Neural progenitor cell (in vitro differentiated cells): ENCODE data around the gene PTPRK. TPM values are rescaled to one million over a fixed set of nuclear protein-coding genes. Genes with fewer than 3 reads are reported as not detected.

ENCODE experiments used
- DNase-seq: peaks from one replicate; pipeline ENCODE4 v3.0.0-alpha.2; 2016; ENCODE audit warnings: low spot score
- H2AFZ ChIP-seq: fragments of 200-600 bp; sonication (generic); replicated peaks from 2 replicates; pipeline ENCODE4 v1.6.1; 2016; ENCODE audit warnings: antibody characterized with exemption
- H3F3A ChIP-seq: fragments of 200-600 bp; sonication (generic); 2 replicates; pipeline ENCODE4 v1.6.1; 2016; ENCODE audit warnings: antibody characterized with exemption, low read depth
- H3K27ac ChIP-seq: fragments of 200-600 bp; sonication (generic); 2 replicates; pipeline ENCODE4 v1.5.1; 2016; ENCODE audit warnings: mild to moderate bottlenecking
- H3K27me3 ChIP-seq: fragments of 200-600 bp; sonication (generic); 2 replicates; pipeline ENCODE4 v1.6.1; 2016; ENCODE audit warnings: mild to moderate bottlenecking, moderate library complexity
- H3K36me3 ChIP-seq: fragments of 200-600 bp; sonication (generic); 2 replicates; pipeline ENCODE4 v1.5.1; 2016
- H3K4me1 ChIP-seq: fragments of 200-600 bp; sonication (generic); 2 replicates; pipeline ENCODE4 v1.6.1; 2016; ENCODE audit warnings: mixed run types
- H3K4me2 ChIP-seq: fragments of 200-600 bp; sonication (generic); 2 replicates; pipeline ENCODE4 v1.6.1; 2016
- H3K4me3 ChIP-seq: fragments of 200-600 bp; sonication (generic); 2 replicates; pipeline ENCODE4 v1.5.1; 2016
- H3K79me2 ChIP-seq: fragments of 200-600 bp; sonication (generic); 2 replicates; pipeline ENCODE4 v1.6.1; 2016; ENCODE audit warnings: low read depth
- H3K9ac ChIP-seq: fragments of 200-600 bp; sonication (generic); 2 replicates; pipeline ENCODE4 v1.6.1; 2016
- H3K9me3 ChIP-seq: fragments of 200-600 bp; sonication (generic); 2 replicates; pipeline ENCODE4 v1.5.1; 2016; ENCODE audit warnings: low read depth
- H4K20me1 ChIP-seq: fragments of 200-600 bp; sonication (generic); 2 replicates; pipeline ENCODE4 v1.6.1; 2016; ENCODE audit warnings: low read depth
- H3K27ac Mint-ChIP-seq: 3 replicates; pipeline ENCODE4 v1.8.0; 2021; ENCODE audit warnings: mixed read lengths
- H3K27me3 Mint-ChIP-seq: 2 replicates; pipeline ENCODE4 v1.8.0; 2022; ENCODE audit warnings: low read depth, mild to moderate bottlenecking, inconsistent platforms, moderate library complexity, mixed read lengths; ENCODE audit not compliant: insufficient read depth
- H3K36me3 Mint-ChIP-seq: 3 replicates; pipeline ENCODE4 v1.8.0; 2021; ENCODE audit warnings: mixed read lengths
- H3K4me1 Mint-ChIP-seq: 3 replicates; pipeline ENCODE4 v1.8.0; 2021; ENCODE audit warnings: mixed read lengths
- H3K4me3 Mint-ChIP-seq: 3 replicates; pipeline ENCODE4 v1.8.0; 2021; ENCODE audit warnings: mild to moderate bottlenecking, moderate library complexity, mixed read lengths
- H3K9me3 Mint-ChIP-seq: 3 replicates; pipeline ENCODE4 v1.8.0; 2020; ENCODE audit warnings: mixed read lengths
- EZH2 ChIP-seq: fragments of 200-600 bp; sonication (generic); IDR thresholded peaks from 2 replicates; pipeline ENCODE4 v1.6.1; 2017; ENCODE audit warnings: antibody characterized with exemption, mild to moderate bottlenecking, moderate library complexity
- EZH2phosphoT487 ChIP-seq: fragments of 200-600 bp; sonication (generic); IDR thresholded peaks from 2 replicates; pipeline ENCODE4 v1.6.1; 2017; ENCODE audit warnings: antibody characterized with exemption
- total RNA-seq: library from RNA; depleted of rRNA; stranded (reverse); fragments of >200 nt; gene quantifications from 2 replicates; pipeline ENCODE4 v1.2.3, GENCODE V29; 2015; ENCODE audit warnings: low replicate concordance
- TF ChIP-seq, protein P1 (sequence below): fragments of 200-600 bp; sonication (generic); IDR thresholded peaks from 2 replicates; pipeline ENCODE4 v1.5.1; 2017; ENCODE audit warnings: antibody characterized with exemption, mild to moderate bottlenecking

PTPRK gene
- total RNA-seq, 1 donor from 2014 or later = 35.0 TPM

DNA sequence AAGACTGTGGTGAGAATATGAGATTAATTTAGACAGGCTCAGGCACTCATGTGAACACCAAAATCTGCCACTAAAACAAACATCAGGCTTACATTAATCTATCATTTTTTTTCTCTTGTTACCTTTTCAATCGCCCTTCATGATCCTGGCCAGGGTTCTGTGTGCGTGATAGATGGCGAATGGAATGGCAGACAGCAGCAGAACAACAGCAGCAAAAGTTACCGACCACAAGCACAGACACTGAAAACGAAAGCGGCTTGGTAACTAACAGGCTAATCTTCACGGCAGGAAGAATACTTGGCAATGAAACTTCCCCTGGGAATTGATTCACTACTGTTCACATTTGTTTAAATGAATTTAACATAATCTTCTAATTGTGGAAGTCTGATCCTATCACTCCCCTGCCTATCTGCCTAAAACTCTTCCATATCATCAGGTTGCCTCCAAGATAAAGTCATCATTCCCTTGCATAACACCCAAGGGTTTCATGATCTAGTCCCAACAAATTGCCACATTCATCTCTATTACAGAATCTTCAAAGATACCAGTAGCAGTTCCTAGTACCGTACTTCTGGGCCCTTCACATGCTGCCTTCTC is 28.7 kb downstream of the PTPRK start:
- H3K4me3 ChIP-seq = peak overlapping the region; percentile 22
- H3K4me2 ChIP-seq = peak overlapping the region; percentile 70

DNA sequence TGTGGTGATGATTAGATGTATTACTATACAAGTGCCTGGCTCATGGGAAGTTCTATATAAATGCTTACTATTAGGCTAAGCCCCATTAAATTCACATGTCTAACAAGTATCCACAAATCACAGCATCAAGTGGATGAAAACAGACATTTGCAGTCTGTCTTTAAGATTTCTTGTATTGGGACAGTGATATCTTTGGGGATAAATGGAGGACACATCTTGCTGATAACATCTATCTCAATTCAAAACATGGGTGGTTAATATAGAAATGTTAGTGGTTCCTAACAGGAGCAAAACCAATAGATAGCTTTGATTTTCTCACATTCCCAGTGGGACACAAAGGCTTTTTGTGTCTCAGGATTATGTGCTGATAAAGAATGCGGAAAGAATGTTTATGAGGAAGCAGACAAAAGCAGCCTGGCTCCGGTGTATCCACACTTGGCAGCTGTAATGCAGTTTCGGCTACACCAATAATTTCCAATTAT is 29.3 kb downstream of the PTPRK start:
- Mint-ChIP-seq H3K4me3 (no peak overlapping the region), H3K27ac (no peak overlapping the region), H3K27me3 (no peaks in the 10 kb centered on the region), H3K9me3 (no peaks in the 10 kb centered on the region), H3K36me3 (peaks cover 4% of the 10 kb centered on the region), H3K4me1 (peaks cover 44% of the 10 kb centered on the region)
- no peak overlapping the region for H2AFZ ChIP-seq
- H3F3A ChIP-seq = peaks cover 14% of the 10 kb centered on the region
- peaks cover 14% of the 10 kb centered on the region for H4K20me1 ChIP-seq
- H3K4me2 ChIP-seq = peak overlapping the region; percentile 70
- peak; percentile 79 for DNase-seq
- no peaks in the 10 kb centered on the region for H3K9me3 ChIP-seq
- TF ChIP-seq, protein P1, sequence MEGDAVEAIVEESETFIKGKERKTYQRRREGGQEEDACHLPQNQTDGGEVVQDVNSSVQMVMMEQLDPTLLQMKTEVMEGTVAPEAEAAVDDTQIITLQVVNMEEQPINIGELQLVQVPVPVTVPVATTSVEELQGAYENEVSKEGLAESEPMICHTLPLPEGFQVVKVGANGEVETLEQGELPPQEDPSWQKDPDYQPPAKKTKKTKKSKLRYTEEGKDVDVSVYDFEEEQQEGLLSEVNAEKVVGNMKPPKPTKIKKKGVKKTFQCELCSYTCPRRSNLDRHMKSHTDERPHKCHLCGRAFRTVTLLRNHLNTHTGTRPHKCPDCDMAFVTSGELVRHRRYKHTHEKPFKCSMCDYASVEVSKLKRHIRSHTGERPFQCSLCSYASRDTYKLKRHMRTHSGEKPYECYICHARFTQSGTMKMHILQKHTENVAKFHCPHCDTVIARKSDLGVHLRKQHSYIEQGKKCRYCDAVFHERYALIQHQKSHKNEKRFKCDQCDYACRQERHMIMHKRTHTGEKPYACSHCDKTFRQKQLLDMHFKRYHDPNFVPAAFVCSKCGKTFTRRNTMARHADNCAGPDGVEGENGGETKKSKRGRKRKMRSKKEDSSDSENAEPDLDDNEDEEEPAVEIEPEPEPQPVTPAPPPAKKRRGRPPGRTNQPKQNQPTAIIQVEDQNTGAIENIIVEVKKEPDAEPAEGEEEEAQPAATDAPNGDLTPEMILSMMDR = no peak
- TF ChIP-seq EZH2phosphoT487 (no peak), EZH2 (no peak)
- peaks cover 54% of the 10 kb centered on the region for H3K4me1 ChIP-seq
- peaks cover 57% of the 10 kb centered on the region for H3K79me2 ChIP-seq
- H3K27me3 ChIP-seq = no peaks in the 10 kb centered on the region
- no peaks in the 10 kb centered on the region for H3K36me3 ChIP-seq
- peak overlapping the region; percentile 22 for H3K4me3 ChIP-seq
- H3K27ac ChIP-seq = peak overlapping the region; percentile 71
- H3K9ac ChIP-seq = no peak overlapping the region

More for the DNA sequence above, 28.7 kb downstream of the PTPRK start:
- peak; percentile 26 for DNase-seq
- Mint-ChIP-seq H3K27ac (peak overlapping the region; percentile 87), H3K4me3 (no peak overlapping the region), H3K36me3 (peaks cover 4% of the 10 kb centered on the region), H3K27me3 (no peaks in the 10 kb centered on the region), H3K4me1 (peaks cover 44% of the 10 kb centered on the region), H3K9me3 (no peaks in the 10 kb centered on the region)
- Histone ChIP-seq H3K9me3 (no peaks in the 10 kb centered on the region), H4K20me1 (peaks cover 14% of the 10 kb centered on the region), H3K27me3 (no peaks in the 10 kb centered on the region), H2AFZ (no peak overlapping the region), H3K9ac (no peak overlapping the region), H3K36me3 (no peaks in the 10 kb centered on the region), H3F3A (peaks cover 14% of the 10 kb centered on the region), H3K4me1 (peaks cover 54% of the 10 kb centered on the region), H3K79me2 (peaks cover 63% of the 10 kb centered on the region), H3K27ac (peak overlapping the region; percentile 71)
- TF ChIP-seq EZH2 (no peak), EZH2phosphoT487 (no peak)
- TF ChIP-seq, protein P1 = no peak

DNA sequence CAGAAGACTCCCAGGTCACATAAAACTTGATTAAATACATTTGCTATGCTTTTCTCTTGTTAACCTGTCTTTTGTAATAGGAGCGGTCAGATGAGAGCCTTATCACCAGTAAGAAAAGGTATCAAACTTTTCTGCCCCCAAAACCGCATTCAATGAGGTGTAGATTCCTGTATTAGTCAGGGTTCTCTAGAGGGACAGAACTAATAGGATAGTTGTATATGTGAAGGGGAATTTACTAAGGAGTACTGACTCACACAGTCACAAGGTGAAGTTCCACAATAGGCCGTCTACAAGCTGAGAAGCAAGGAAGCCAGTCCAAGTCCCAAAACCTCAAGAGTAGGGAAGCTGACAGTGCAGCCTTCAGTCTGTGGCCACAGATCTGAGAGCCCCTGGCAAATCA is 32.7 kb downstream of the PTPRK start:
- Histone ChIP-seq H3K9ac (no peak overlapping the region), H3K4me2 (no peak overlapping the region)

More for the DNA sequence above, 32.7 kb downstream of the PTPRK start:
- Mint-ChIP-seq H3K27ac (no peak overlapping the region), H3K27me3 (no peaks in the 10 kb centered on the region), H3K4me1 (peaks cover 23% of the 10 kb centered on the region), H3K9me3 (no peaks in the 10 kb centered on the region), H3K36me3 (no peaks in the 10 kb centered on the region), H3K4me3 (no peak overlapping the region)
- H4K20me1 ChIP-seq = peaks cover 15% of the 10 kb centered on the region
- no peaks in the 10 kb centered on the region for H3K36me3 ChIP-seq
- H3K4me1 ChIP-seq = peaks cover 34% of the 10 kb centered on the region
- no peak overlapping the region for H3K27ac ChIP-seq
- H3K79me2 ChIP-seq = peaks cover 69% of the 10 kb centered on the region
- no peak overlapping the region for H3K4me3 ChIP-seq
- TF ChIP-seq EZH2phosphoT487 (no peak), EZH2 (no peak)
- TF ChIP-seq, protein P1 = no peak
- no peak for DNase-seq
- H3K27me3 ChIP-seq = no peaks in the 10 kb centered on the region
- H3F3A ChIP-seq = no peaks in the 10 kb centered on the region
- no peaks in the 10 kb centered on the region for H3K9me3 ChIP-seq
- no peak overlapping the region for H2AFZ ChIP-seq
